Activated CD4-positive, CD25-positive, alpha-beta regulatory T cell treated with anti-CD3 and anti-CD28 coated beads, Interleukin-2, amount 50 U/mL, for 24 hours (primary cell): ENCODE measurements around the gene PLG.
A peak's percentile ranks its signal among the peaks of the same experiment; 100 is the strongest.
"Not testable (repeated sequence)": the region's sequence is repeated elsewhere in the genome, so short reads cannot be mapped to it uniquely, and the experiment has no call there.

ENCODE experiments used
- ATAC-seq, 2 donors: fragments of 150-1000 bp; cut with Tn5 transposase; one replicate each; pipeline ENCODE4 v1.10.0; 2021; ENCODE audit warnings: mild to moderate bottlenecking in 1 of 2, moderate library complexity in 1 of 2

The PLG gene

DNA sequence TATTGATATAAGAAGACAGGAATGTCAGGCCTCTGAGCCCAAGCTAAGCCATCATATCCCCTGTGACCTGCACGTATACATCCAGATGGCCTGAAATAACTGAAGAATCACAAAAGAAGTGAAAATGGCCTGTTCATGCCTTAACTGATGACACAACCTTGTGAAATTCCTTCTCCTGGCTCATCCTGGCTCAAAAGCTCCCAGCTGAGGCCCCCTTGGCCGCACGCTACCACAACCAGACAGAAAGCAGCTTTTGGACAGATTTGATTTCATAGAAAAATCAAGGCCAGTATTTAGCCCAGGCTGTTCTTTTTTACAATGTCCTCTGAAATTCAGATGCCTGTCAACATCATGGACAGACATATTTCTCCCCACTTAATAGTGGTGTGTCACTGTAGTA is 78.6 kb downstream of the PLG start:
- not testable (repeated sequence) for ATAC-seq

DNA sequence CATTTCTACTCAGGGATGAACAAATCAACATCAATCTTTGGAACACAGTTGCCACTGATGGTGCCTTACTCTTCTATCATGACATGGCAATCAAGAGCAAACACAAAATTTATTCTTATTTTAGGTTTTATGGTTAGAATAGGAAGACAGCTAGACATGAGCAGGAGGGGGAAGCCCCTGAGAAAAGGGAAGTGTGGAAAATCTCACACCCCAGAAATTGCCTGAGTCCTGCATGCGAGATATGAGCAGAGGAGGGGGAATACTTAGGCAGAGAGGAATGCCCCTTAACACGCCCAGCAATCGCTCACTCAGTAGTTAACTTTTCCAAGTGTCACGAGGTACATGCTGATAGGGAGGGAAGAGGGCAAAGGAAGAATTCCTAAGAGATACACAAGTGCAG is 79.3 kb downstream of the PLG start:
- ATAC-seq, result no peak

GRCh38 chr6:160782228-160782627 is 80.2 kb downstream of the PLG start:
- no peak for ATAC-seq

- ATAC-seq, result no peak
Observed at GRCh38 chr6:160783741-160784140, 81.7 kb downstream of the PLG start.

DNA sequence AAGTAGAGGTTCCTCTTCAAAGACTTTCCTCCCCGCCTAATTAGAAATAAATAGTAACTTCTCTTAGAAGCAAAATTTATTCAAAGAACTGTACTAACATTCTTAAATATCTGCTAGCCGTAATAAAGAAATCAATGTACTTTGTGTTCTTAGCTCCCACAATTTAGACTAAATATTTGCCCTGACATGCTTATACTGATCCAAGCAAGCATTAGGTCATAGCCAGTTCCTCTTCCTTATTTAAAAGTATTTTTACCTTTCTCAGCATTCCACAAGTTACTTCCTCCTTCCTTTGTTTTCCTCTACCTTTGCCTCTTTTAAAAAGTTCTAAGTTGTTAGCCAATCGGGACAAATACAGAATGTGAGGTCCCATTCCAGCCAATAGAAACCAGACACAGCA is 86.1 kb downstream of the PLG start:
- not testable (repeated sequence) for ATAC-seq

- ATAC-seq, result no peak
Observed at GRCh38 chr6:160788806-160789205, 86.8 kb downstream of the PLG start.

DNA sequence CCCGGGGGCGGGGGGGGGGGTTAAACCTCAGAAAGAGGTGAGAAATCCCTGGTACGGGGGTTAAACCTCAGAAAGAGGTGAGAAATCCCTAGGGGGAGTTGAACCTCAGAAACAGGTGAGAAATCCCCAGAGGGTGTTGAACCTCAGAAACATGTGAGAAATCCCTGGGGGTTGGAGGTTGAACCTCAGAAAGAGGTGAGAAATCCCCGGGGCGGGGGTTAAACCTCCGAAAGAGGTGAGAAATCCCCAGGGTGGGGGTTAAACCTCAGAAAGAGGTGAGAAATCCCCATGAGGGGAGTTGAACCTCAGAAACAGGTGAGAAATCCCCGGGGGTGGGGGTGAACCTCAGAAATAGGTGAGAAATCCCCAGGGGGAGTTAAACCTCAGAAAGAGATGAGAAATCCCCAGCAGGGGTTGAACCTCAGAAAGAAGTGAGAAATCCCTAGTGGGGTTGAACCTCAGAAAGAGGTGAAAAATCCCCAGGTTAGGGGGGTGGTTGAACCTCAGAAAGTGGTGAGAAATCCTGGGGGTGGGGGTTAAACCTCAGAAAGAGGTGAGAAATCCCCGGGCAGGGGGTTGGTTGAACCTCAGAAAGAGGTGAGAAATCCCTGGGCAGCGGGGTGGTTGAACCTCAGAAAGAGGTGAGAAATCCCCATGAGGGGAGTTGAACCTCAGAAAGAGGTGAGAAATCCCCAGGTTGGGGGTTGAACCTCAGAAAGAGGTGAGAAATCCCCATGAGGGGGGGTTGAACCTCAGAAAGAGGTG is 87.4 kb downstream of the PLG start:
- no peak for ATAC-seq

DNA sequence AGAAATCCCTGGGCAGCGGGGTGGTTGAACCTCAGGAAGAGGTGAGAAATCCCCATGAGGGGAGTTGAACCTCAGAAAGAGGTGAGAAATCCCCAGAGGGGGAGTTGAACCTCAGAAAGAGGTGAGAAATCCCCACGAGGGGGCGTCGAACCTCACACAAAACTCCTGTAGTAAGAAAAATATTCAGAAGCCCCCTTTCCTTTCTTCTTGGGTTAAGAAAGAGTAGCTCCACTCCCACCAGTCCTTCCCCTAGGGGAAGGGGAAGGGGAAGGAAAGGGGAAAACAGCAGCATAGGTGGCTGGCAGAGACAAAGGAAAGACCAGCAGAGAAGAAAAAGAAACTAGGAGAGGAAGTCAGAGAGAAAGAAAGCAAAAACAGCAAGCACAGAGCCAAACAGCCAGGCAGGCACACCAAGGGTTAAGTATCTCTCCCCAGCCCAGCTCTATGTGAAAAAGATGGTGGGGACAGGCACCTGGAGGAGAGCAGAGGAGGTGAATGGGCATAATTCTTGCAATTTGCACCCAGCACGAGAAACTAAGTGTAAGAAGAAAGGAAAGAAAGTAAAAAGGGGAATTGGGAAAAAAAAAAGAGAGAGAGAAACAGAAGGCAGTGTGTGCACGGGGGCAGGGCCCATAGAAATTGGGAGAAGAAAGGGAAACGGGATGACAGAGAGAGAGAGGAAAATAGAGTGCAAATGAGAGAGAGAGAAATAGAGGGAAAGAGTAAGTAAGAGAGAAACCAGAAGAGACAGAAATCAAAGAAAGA is 88.2 kb downstream of the PLG start:
- ATAC-seq, result no peak

DNA sequence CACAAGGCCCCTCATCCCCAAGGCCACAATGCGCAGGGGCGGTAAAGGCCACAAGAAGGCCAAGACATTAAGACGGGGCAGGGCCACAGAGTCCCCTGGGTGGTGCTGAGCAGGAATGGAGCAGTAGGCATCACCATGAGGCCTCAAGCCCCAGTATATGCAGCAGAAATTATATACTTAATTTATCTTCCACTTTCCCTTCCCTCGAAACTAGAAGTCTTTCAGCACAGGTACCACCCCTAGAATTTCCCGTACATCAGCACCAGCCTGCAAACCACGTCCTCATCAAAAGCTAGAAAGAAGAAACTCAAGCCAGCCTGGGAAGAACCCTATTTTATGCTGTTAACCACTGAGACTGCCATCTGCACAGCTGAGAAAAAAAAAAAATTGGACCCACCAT is 89.4 kb downstream of the PLG start:
- peak; percentile 39 to 52 for ATAC-seq

DNA sequence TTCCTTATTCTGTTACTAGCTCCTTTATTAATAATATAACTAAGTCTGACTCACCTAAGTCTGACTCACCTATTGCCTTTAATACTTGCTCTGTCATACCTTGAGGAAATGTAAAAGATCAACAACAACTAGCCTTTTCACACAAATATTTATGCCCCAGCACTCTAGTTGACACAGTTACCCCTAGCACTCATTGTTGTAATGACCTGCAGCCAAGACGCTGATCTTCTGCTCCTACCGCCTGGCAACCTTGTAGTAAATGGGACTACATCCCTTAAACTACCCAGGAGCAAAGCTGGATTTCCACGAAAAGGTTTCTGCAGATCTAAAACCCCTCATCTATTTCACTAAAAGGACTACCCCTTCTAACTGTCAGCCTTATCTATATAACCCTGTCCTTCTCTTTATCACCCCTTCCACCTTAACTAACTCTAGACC is 90.0 kb downstream of the PLG start:
- ATAC-seq, result peak; percentile 68 to 76

DNA sequence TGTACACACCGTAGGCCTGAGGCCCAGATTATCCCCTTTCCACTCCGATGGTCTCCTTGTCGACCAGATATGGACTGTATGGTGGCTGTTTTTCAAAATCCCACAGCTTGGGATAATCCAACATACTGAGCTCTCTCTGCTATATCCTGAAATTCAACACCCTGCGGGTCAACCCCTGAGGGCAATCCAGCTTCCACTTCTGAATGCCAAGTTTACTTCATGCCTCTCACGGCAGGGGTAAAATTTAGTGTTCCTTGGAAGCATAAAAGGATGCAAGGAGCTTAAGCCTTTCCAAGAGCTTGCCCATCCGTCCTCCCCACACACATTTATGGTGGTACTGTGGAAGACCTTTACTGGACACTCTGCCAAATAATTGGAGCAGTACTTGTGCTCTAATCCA is 90.7 kb downstream of the PLG start:
- ATAC-seq, result no peak

DNA sequence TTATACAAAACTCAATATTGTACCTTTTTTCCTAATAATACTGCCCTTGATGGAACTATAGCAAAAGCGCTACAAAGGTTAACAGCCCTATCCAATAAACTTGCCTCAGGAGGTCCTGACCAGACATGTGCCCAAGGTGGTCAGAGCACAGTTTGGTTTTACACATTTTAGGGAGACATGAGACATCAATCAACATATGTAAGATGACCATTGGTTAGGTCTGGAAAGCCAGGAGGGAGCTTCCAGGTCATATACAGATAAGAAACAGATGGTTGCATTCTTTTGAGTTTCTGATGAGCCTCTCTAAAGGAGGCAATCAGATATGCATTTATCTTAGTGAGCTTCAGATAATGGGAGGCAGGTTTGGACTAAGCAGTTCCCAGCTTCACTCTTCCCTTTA is 91.6 kb downstream of the PLG start:
- ATAC-seq, result no peak

DNA sequence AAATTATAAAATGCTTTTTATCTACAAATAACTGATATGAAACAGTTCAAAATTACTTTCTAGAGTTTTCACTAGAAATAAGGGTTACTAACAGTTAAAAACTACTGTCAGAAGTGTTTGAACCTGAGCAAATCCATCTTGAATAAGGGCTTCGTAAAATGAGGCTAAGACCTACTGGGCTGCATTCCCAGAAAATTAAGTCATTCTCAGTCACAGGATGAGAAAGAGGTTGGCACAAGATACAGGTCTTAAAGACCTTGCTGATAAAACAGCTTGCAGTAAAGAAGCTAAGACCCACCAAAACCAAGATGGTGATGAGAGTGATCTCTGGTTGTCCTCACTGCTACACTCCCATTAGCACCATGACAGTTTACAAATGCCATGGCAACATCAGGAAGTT is 93.7 kb downstream of the PLG start:
- no peak for ATAC-seq

- no peak for ATAC-seq
Observed at GRCh38 chr6:160798625-160799024, 96.6 kb downstream of the PLG start.

DNA sequence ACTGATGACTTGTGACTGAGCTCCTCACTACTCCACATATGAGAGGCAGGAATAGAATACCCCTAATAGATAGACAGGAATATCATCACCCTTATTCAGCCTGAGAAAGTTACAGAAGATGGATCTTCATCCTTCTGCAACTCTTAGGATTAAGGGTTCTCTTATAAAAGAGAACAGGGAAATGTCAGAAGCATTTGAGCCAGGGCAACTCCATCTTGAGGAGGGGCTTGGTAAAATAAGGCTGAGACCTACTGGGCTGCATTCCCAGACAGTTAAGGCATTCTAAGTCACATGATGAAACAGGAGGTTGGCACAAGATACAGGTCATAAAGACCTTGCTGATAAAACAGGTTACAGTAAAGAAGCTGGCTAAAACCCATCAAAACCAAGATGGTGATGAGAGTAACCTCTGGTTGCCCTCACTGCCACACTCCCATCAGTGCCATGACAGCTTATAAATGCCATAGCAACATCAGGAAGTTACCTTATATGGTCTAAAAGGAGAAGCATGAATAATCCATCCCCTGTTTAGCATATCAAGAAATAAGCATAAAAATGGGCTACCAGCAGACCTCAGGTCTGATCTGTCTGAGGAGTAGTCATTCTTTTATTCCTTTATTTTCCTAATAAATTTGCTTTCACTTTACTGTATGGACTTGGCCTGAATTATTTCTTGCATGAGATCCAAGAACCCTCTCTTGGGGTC is 97.9 kb downstream of the PLG start:
- ATAC-seq, result no peak

DNA sequence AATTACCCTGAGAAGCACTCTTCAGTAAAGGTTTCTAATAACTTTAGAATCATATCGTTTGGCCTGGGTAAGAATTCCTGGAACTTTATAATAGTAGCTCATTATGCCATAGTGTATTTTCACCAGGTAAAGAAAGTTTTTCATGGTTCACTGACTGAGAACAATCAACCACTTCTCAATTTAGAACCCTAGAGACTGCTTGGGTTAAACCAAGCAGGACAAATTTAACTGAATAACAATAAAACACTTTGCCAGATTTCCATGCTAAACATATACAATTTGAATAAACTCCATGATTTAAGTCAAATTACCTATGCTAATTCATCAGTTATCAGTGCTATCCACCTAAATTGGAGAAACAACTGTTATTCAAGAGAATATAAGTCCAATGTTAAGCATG is 99.4 kb downstream of the PLG start:
- no peak for ATAC-seq

DNA sequence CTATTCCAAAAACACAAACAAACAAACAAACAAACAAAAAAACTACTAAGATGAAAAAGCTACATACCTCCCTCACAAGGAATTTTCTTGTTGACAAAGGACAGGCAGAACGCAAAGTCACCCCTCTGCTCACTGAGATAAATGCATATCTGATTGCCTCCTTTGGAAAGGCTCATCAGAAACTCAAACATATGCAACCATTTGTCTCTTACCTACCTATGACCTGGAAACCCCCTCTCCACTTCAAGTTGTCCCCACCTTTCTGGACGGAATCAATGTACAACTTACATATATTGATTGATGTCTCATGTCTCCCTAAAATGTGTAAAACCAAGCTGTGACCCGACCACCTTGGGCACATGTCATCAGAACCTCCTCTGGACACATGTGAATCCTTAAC is 100.0 kb downstream of the PLG start:
- not testable (repeated sequence) for ATAC-seq
